ENCODE results near the gene ARL13B.
A peak's percentile ranks its signal among the peaks of the same experiment; 100 is the strongest.
"Not testable (repeated sequence)": the region's sequence is repeated elsewhere in the genome, so short reads cannot be mapped to it uniquely, and the experiment has no call there.

ARL13B gene

DNA sequence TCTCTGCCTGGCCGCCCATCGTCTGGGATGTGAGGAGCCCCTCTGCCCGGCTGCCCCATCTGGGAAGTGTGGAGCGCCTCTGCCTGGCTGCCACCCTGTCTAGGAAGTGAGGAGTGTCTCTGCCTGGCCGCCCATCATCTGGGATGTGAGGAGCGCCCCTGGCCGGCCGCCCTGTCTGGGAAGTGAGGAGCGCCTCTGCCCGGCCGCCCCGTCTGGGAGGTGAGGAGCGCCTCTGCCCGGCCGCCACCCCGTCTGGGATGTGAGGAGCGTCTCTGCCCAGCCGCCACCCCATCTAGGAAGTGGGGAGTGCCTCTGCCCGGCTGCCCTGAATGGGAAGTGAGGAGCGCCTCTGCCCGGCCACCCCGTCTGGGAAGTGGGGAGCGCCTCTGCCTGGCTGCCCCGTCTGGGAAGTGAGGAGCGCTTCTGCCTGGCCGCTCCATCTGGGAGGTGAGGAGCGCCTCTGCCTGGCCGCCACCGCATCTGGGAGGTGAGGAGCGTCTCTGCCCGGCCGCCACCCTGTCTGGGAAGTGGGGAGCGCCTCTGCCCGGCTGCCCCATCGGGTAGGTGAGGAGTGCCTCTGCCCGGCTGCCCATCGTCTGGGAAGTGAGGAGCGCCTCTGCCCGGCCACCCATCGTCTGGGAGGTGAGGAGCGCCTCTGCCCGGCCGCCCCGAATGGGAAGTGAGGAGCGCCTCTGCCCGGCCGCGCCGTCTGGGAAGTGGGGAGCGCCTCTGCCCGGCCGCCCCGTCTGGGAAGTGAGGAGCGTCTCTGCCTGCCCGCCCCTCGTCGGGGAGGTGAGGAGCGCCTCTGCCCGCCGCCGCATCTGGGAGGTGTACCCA, 64.4 kb downstream of the ARL13B start:
- in situ Hi-C loops (cut with HindIII; ENCODE audit: low pct_ligation_motif_present, low pct_unique_long_range_greater_than_20kb, low sequenced_read_pairs); DNase-seq: not testable (repeated sequence)

DNA sequence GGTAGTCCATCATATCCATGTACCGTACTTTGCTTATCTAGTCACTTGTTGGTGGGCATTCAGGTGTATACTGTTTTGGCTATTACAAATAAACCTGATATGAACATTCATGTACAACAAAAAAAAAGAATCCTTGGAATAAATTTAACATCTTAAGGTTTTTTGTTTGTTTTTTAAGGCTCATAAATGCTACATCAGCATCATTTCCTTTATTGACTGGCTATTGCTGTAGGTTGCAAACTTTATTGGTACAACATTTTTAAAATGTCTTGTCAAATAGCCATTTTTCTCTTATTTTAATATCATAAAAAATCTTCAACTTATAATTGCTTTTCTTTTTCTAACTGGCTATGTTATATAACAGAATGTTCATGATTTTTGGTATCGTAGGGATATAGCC, 66.6 kb downstream of the ARL13B start:
- in situ Hi-C loops (cut with HindIII; ENCODE audit: low pct_ligation_motif_present, low pct_unique_long_range_greater_than_20kb, low sequenced_read_pairs) = no loop called here
- DNase-seq = no peak

DNA sequence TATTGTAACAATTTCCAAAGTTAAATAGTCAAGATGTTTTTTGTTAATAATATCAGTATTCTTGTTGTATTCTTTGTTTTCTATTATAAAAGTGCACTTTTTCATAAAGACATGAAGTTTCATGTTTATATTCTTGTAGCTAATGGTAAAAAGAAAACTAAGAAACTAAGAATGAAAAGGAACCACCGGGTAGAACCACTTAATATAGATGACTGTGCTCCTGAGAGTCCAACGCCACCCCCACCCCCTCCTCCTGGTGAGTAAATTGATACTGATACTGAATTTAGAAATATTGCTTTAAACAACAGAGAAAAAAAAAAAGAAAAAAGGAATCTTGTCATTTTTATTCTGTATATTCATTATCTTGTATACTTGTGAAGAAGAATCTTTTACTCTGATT, 69.3 kb downstream of the ARL13B start:
- in situ Hi-C loops (cut with HindIII; ENCODE audit: low pct_ligation_motif_present, low pct_unique_long_range_greater_than_20kb, low sequenced_read_pairs) = no loop called here

DNA sequence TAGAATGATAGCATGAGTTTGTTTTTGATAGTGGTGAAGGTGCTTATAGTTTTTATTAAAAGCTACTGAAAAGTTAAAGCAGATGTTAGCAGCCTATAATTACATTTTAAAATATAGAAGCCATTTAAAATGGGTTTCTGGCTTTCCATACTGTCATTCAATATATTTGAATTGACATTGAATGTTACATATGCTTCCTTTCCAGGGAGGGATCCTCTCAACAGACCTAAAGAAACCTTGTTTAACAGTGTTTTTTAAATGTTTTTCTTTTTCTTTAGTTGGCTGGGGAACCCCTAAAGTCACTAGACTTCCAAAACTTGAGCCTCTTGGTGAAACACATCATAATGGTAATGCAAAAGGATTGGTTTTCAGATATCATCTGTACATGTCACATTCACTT, 70.6 kb downstream of the ARL13B start:
- in situ Hi-C loops (cut with HindIII; ENCODE audit: low pct_ligation_motif_present, low pct_unique_long_range_greater_than_20kb, low sequenced_read_pairs) = no loop called here
- no peak for DNase-seq

More for the DNA sequence above, 69.3 kb downstream of the ARL13B start:
- no peak for DNase-seq

DNA sequence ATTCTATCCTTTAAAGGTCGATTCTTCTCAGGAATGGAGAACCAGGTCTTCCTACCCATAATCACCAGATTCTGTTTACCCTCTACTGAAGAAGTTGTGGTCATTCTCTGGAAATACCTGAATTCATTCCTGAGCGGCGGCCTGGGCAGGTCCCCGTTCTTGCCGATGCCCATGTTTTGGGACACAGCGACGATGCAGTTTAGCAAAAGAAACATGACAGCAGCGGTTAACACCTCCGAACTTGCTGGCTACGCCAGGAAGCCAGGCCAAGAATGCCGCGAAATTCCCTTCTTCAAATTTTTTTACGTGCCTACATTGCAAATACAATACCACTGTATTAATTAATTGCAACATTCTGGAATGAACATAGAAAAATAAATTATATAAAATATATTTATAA, 81.3 kb downstream of the ARL13B start:
- in situ Hi-C loops (cut with HindIII; ENCODE audit: low pct_ligation_motif_present, low pct_unique_long_range_greater_than_20kb, low sequenced_read_pairs) = no loop called here
- DNase-seq = no peak

DNA sequence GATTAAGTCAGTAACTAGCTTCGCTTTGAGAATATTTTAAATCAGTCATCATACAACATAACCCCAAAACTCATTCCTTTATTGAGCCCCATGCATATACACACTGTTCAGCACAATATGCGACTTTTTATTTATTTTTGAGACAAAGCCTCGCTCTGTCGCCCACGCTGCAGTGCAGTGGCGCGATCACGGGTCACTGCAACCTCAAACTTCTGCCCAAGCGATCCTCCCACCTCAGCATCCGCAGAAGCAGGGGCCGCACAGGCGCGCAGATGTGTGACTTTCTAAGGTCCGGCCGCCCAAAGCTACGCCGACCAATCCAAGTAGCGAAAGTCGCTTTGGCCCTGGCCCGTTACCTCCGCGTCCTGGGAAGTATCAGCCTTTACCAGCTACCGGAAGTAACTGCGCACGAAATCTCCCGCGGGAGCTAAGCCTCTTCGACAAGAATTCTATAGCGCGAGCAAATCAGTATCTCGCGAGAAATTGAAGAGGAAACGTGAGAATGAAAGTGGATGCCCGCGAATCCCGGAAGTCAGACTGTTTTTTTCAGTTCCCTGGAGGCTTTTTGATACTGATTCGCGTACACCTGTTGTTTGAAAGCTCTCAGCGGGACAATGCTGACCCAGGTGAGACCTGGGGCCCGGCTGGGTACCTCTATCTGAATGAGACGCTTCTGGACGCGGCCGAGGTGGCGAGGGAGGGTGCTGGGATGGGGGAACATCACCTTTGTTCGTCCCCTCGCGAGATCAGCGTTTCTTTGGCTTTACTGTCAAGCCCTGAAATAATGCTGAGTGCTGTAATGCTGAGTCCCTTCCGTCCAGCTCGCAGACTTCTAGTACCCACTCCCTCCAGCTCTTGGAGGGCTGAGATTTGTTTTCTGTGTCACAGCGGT, 82.8 kb downstream of the ARL13B start, which contains the start of the genes DHFR2 and NSUN3:
TSS of gene DHFR2 (minus strand) at position 404 of the 892 bp plus-strand sequence. CDS start 1,405 bp downstream, outside the sequence.
TSS of gene NSUN3 (plus strand) at position 549 of the 892 bp plus-strand sequence. CDS start at position 615, 66 bp downstream.
- DNase-seq = peak; percentile 98
- in situ Hi-C loops (cut with HindIII; ENCODE audit: low pct_ligation_motif_present, low pct_unique_long_range_greater_than_20kb, low sequenced_read_pairs) = no loop called here

DNA sequence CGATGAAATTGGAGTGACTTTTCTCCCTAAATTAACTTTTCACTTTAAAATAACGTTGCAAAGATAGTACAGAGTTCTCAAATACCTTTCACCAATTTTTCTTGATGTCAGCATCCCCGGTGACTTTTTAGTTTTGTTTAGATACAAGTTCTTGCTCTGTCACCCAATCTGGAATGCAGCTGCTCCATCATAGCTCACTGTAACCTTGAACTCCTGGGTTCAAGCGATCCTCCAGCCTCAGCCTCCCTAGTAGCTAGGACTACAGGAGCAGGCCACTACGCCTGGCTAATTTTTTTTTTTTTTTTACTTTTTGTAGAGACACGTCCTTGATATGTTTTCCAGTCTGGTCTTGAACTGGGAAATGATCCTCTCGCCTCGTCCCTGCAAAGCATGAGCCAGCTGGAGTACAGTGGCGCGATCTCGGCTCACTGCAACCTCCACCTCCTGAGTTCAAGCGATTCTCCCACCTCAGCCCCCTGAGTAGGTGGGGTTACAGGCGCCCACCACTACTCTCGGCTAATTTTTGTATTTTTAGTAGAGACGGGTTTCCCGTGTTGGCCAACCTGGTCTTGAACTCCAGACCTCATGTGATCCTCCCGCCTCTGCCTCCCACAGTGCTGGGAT, 83.7 kb downstream of the ARL13B start:
- in situ Hi-C loops (cut with HindIII; ENCODE audit: low pct_ligation_motif_present, low pct_unique_long_range_greater_than_20kb, low sequenced_read_pairs) = no loop called here

DNA sequence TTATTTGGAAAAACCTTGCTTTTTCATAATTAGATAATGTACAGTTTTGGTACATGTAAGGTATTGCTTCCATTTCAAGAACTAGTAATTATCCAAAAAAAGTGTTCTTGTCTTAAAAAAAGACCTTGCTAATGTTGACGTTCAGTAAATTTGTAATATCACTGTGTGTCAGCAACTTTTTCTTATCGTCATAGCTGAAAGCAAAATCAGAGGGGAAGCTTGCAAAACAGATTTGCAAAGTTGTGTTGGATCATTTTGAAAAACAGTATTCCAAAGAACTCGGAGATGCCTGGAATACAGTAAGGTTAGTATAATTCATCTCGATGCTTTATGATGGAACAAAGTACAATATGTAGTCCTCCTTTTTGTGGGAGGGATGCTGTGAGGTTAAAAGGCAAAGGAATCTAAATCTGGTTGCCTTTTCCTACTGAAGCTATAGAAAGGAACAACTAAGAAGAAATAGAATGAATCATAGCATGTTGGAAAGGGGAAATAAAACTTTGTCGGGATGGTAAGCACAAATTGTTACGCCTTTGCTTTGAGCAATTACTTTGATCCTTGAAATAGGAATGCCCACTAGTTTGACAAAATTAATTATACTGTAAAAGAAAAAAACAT, 84.4 kb downstream of the ARL13B start:
- in situ Hi-C loops (cut with HindIII; ENCODE audit: low pct_ligation_motif_present, low pct_unique_long_range_greater_than_20kb, low sequenced_read_pairs) = no loop called here
- DNase-seq = no peak

More for the DNA sequence above, 83.7 kb downstream of the ARL13B start:
- peak; percentile 4 for DNase-seq

DNA sequence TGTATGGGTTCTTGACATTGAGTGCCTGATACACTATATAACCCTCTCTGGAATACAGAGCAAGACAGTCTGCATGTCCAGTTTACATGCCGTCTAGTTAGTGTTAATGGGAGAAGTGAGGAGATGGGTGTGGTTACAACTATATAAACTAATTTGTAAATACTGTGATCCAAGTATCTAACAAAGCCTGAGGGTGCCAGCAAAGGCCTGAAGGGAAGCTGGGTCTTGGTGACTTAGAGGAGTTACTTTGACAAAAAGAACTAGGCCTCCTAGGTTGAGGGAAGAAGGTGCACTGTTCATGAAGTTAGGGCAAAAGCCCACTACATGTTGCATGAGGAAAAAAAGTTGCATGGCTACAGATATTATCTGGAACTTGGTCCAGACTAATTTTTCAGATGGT, 85.2 kb downstream of the ARL13B start:
- no peak for DNase-seq
- in situ Hi-C loops (cut with HindIII; ENCODE audit: low pct_ligation_motif_present, low pct_unique_long_range_greater_than_20kb, low sequenced_read_pairs) = no loop called here

DNA sequence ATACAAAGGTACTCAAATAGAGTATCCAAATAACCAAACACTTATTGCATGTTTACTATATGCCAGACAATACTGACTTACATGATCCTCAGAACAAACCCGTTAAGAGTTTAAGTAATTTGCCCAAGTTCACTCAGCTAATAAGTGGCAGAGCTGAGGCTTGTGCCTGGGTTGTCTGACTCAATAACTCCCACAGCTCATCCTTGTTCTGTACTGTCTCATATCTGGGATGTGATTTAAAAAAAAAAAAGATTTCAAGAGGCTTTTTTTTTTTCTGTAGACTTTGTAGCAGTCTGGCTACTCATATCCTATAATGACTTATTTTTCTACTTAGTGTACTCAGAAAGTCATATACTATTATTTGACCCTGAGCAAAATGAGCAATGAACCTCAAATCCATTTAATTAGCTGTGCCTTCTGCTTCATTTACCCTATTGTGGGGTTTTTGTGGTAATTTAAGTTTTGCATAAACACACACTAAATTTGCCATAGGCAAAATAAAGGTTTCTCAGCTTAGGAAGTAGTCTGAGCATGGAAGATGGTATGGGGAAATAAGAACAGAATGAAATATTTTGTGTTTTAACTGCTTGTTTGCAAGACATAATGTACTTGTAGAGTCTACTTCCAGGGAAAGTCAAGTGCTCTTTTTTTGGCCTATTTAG, 86.0 kb downstream of the ARL13B start:
- DNase-seq = no peak
- in situ Hi-C loops (cut with HindIII; ENCODE audit: low pct_ligation_motif_present, low pct_unique_long_range_greater_than_20kb, low sequenced_read_pairs) = no loop called here

DNA sequence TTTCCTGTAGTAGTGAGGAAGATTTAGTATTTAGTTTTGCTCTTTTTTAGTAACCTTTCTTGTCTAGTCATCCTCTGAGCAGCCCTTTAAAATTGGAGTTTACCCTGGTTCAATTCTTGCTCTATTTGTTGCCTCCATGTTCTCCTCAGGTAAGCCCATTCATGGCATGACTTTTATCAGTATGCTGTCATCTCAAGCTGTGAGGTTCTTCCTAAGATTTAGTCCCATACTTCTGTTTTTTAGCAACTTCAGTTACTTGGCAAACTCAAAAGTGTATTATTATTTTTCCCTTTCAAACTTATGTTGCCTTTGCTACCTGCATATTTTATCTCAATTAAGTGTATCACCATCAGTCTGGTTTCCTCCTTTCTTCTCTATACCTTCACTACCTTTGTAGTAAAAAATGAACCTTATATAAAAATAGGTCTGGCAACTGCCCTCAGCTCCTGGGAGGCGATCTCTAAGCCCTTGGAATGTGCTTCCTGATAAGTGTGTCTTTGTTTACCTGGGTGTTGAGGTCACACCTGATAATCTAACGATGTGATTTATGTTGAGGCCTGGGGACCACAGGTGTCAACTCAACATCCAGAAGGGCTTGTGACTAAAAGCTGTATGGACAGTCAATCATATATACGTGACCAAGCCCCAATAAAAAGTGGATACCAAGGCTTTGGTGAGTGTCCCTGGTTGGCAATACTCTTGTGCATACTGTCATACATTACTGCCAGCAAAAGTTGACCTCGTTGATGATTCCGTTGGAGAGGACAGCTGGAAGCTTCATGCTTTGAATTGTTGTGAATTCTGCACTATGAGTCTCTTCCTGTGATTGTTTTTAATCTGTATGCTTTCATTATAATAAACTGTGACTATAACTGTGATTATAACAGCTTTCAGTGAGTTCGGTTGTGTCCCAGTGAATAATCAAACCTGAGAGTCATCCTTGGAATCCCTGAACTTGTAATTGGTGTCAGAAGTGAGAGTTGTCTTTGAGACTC, 86.8 kb downstream of the ARL13B start:
- in situ Hi-C loops (cut with HindIII; ENCODE audit: low pct_ligation_motif_present, low pct_unique_long_range_greater_than_20kb, low sequenced_read_pairs) = no loop called here
- no peak for DNase-seq

DNA sequence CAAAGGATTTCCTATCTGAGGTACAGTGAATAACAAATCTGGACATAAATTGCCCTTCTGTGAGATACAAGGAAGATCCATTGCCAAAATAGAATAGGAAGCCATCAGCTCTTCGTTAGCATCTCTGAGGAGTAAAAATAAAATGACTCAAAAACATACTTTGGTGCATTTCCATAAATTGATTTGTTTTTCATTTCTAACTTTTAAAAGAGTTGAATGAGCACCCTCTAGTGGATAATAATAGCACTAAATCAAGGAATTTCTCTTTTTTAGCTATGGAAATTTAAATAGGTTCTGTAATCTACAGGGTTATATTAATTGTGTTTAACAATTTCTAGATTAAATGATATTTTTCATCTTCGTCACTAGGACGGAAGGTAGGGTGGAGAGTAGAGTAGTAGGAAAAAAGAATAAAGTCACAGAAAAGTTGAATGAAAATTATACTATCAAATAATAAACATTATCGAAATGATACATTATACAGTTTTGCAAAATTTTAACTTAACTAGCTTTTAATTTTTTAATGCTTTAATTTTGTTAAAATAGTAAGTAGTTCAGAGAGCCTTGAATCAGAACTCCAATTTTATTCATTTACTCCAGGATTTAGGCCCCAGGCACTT, 89.3 kb downstream of the ARL13B start:
- DNase-seq = peak; percentile 38

DNA sequence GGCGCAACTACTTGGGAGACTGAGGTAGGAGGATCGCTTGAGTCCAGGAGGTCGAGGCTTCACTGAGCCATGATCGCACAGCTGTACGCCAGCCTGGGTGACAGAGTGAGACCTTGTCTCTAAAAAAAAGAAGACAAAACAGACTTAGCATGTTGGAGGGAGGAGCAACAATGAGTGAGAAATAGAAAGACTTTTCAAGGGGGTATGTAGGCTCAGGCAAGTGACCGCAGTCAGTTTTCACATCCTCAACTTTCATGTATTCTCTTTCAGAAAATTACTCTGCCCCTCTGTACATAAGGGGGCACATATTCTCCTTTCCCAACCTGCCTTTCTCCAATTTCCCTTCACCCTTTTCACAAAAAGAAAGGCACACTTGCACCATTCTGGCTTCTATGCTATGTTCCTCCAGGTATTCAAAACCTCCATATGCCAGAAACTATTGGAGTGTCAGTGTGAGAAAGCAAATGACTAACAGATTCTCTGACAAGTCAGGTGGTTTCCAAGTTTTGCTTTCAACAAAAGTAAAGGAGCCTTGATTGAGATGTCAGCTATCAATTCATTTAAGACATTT, 90.5 kb downstream of the ARL13B start:
- in situ Hi-C loops (cut with HindIII; ENCODE audit: low pct_ligation_motif_present, low pct_unique_long_range_greater_than_20kb, low sequenced_read_pairs) = no loop called here
- DNase-seq = no peak

More for the DNA sequence above, 89.3 kb downstream of the ARL13B start:
- in situ Hi-C loops (cut with HindIII; ENCODE audit: low pct_ligation_motif_present, low pct_unique_long_range_greater_than_20kb, low sequenced_read_pairs) = no loop called here

DNA sequence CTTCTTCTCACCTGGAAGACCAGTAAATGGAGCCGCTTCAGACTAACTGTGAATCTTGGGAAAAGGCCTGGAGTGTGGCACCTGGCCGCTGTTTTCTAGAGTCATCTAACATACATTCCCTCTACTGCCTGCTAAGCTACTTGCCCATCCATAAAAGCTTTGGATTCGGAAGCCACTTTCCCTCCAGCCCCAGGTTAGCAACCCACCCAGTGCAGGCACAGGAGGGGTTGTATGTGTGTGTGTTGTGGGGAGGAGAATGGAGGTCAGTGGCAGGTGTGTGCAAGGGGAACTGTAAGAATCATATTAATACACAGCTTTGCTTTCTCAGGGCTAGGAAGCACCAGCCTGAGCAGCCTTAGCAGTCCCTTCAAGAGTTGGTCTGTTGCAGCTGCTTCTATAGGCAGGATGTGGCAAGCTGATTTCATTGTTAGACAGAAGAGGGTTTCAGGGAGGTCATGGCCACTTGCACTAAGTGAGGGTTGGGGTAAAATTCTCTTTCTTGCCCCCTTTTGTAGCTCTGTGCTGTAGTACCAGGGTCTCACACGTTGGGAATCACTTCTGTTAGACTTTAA, 91.8 kb downstream of the ARL13B start:
- no peak for DNase-seq
- in situ Hi-C loops (cut with HindIII; ENCODE audit: low pct_ligation_motif_present, low pct_unique_long_range_greater_than_20kb, low sequenced_read_pairs) = no loop called here

DNA sequence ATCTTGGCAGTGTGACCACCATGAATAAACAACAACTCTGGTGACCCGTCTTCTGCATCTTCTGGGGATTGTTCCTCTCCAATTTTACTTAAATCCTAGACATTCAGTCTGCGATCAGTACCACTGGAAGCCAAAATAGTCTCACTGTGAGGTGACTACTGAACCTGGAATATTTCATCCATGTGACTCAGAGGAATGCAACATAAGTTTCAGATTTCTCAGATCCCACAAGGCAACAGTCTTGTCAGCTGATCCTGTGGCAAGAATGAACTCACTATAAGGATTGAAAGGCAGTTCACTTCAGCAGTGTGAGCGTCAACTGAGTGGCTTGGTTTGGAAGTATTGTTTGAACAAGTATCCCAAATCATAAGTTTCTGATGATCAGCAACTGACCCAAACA, 96.1 kb downstream of the ARL13B start:
- in situ Hi-C loops (cut with HindIII; ENCODE audit: low pct_ligation_motif_present, low pct_unique_long_range_greater_than_20kb, low sequenced_read_pairs) = no loop called here
- no peak for DNase-seq

DNA sequence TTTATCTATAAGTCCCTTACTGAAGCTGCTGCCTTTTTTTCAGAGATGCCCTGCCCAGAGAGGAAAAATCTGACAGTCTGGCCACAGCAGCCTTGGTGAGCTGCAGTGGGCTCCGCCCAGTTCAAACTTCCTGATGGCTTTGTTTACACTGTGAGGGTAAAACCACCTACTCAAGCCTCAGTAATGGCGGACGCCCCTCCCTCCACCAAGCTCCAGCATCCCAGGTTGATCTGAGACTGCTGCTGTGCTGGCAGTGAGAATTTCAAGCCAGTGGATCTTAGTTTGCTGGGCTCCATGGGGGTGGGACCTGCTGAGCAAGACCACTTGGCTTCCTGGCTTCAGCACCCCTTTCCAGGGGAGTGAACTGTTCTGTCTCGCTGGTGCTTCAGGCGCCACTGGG, 100.6 kb downstream of the ARL13B start:
- DNase-seq; in situ Hi-C loops (cut with HindIII; ENCODE audit: low pct_ligation_motif_present, low pct_unique_long_range_greater_than_20kb, low sequenced_read_pairs): not testable (repeated sequence)
